ENCODE data around the gene PDZRN3.

PDZRN3 gene

GRCh38 chr3:73385568-73385967, 239.2 kb downstream of the PDZRN3 start:
- no peak for DNase-seq (ENCODE audit: low read depth)
- no peak for TF ChIP-seq CTCF (IDR thresholded peaks at IDR 0.05; ENCODE audit: insufficient read depth, low read depth, low read length, missing control alignments)
- no peak overlapping the region for H3K4me3 ChIP-seq (ENCODE audit: low read depth, low read length)

GRCh38 chr3:73384091-73384906, 240.4 kb downstream of the PDZRN3 start:
- DNase-seq (ENCODE audit: low read depth), result no peak
- no peak for TF ChIP-seq CTCF (IDR thresholded peaks at IDR 0.05; ENCODE audit: insufficient read depth, low read depth, low read length, missing control alignments)

GRCh38 chr3:73383470-73384049, 241.2 kb downstream of the PDZRN3 start:
- DNase-seq (ENCODE audit: low read depth), result no peak
- no peak for TF ChIP-seq CTCF (IDR thresholded peaks at IDR 0.05; ENCODE audit: insufficient read depth, low read depth, low read length, missing control alignments)
- no peak overlapping the region for H3K4me3 ChIP-seq (ENCODE audit: low read depth, low read length)

More at GRCh38 chr3:73384091-73384906, 240.4 kb downstream of the PDZRN3 start:
- H3K4me3 ChIP-seq (ENCODE audit: low read depth, low read length), result no peak overlapping the region

GRCh38 chr3:73381551-73381950, 243.2 kb downstream of the PDZRN3 start:
- TF ChIP-seq CTCF (IDR thresholded peaks at IDR 0.05; ENCODE audit: insufficient read depth, low read depth, low read length, missing control alignments), result no peak
- no peak overlapping the region for H3K4me3 ChIP-seq (ENCODE audit: low read depth, low read length)
- no peak for DNase-seq (ENCODE audit: low read depth)

- no peak for TF ChIP-seq CTCF (IDR thresholded peaks at IDR 0.05; ENCODE audit: insufficient read depth, low read depth, low read length, missing control alignments)
- no peak overlapping the region for H3K4me3 ChIP-seq (ENCODE audit: low read depth, low read length)
- DNase-seq (ENCODE audit: low read depth), result no peak
Measured at GRCh38 chr3:73380735-73381532, 243.8 kb downstream of the PDZRN3 start.

GRCh38 chr3:73379465-73379864, 245.3 kb downstream of the PDZRN3 start:
- H3K4me3 ChIP-seq (ENCODE audit: low read depth, low read length), result no peak overlapping the region

More at GRCh38 chr3:73379465-73379864, 245.3 kb downstream of the PDZRN3 start:
- DNase-seq (ENCODE audit: low read depth), result no peak
- no peak for TF ChIP-seq CTCF (IDR thresholded peaks at IDR 0.05; ENCODE audit: insufficient read depth, low read depth, low read length, missing control alignments)

Measured in GM12865 (cell line).